Measurements from ENCODE around the gene ARGLU1.

DNA sequence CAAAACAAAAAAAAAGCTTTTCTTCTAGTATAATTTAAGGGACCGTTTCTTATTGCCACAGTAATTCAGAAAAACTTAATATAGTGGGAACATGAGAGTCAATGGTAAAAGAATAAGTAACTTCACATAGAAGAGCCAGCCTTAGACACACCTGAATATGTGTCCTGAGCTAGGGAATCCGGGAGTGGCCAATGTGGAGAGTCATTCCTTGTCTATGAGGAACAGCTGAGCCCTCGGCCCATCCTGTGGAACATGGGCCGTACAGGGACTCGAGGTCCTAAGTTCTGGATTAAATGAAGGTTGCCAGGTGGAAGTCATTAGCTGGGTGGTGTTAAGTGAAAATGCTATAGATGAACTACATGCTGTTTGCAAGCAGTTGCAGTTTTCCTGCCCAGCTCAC lies 64.7 kb downstream of the ARGLU1 start:
- TF ChIP-seq, protein P1, sequence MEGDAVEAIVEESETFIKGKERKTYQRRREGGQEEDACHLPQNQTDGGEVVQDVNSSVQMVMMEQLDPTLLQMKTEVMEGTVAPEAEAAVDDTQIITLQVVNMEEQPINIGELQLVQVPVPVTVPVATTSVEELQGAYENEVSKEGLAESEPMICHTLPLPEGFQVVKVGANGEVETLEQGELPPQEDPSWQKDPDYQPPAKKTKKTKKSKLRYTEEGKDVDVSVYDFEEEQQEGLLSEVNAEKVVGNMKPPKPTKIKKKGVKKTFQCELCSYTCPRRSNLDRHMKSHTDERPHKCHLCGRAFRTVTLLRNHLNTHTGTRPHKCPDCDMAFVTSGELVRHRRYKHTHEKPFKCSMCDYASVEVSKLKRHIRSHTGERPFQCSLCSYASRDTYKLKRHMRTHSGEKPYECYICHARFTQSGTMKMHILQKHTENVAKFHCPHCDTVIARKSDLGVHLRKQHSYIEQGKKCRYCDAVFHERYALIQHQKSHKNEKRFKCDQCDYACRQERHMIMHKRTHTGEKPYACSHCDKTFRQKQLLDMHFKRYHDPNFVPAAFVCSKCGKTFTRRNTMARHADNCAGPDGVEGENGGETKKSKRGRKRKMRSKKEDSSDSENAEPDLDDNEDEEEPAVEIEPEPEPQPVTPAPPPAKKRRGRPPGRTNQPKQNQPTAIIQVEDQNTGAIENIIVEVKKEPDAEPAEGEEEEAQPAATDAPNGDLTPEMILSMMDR (IDR thresholded peaks at IDR 0.05): no peak
- no peak for TF ChIP-seq POLR2A (IDR thresholded peaks at IDR 0.05)
